Memory B cell (primary cell): ENCODE measurements around the gene TPTE.
"Not testable (repeated sequence)": the region's sequence is repeated elsewhere in the genome, so short reads cannot be mapped to it uniquely, and the experiment has no call there.

Experiments used
- ATAC-seq: fragments of 150-1000 bp; cut with Tn5 transposase; 2 replicates; pipeline ENCODE4 v1.10.0; 2021; ENCODE audit warnings: low read depth, mild to moderate bottlenecking, moderate library complexity
- DNase-seq, 2 donors: peaks; one replicate each; pipeline ENCODE4 v3.0.0; 2022; ENCODE audit warnings: low spot score in 2 of 2
- H3K27ac Mint-ChIP-seq: one replicate; pipeline ENCODE4 v1.8.0; 2022; ENCODE audit warnings: mild to moderate bottlenecking, moderate library complexity, mixed read lengths
- H3K27me3 Mint-ChIP-seq: one replicate; pipeline ENCODE4 v1.8.0; 2022; ENCODE audit warnings: mixed read lengths
- H3K36me3 Mint-ChIP-seq: one replicate; pipeline ENCODE4 v1.8.0; 2022; ENCODE audit warnings: mild to moderate bottlenecking, mixed read lengths
- H3K4me1 Mint-ChIP-seq: one replicate; pipeline ENCODE4 v1.8.0; 2022; ENCODE audit warnings: mixed read lengths
- H3K4me3 Mint-ChIP-seq: one replicate; pipeline ENCODE4 v1.8.0; 2022; ENCODE audit warnings: mild to moderate bottlenecking, moderate library complexity, mixed read lengths
- H3K9me3 Mint-ChIP-seq: one replicate; pipeline ENCODE4 v1.8.0; 2022; ENCODE audit warnings: mixed read lengths

TPTE gene

DNA sequence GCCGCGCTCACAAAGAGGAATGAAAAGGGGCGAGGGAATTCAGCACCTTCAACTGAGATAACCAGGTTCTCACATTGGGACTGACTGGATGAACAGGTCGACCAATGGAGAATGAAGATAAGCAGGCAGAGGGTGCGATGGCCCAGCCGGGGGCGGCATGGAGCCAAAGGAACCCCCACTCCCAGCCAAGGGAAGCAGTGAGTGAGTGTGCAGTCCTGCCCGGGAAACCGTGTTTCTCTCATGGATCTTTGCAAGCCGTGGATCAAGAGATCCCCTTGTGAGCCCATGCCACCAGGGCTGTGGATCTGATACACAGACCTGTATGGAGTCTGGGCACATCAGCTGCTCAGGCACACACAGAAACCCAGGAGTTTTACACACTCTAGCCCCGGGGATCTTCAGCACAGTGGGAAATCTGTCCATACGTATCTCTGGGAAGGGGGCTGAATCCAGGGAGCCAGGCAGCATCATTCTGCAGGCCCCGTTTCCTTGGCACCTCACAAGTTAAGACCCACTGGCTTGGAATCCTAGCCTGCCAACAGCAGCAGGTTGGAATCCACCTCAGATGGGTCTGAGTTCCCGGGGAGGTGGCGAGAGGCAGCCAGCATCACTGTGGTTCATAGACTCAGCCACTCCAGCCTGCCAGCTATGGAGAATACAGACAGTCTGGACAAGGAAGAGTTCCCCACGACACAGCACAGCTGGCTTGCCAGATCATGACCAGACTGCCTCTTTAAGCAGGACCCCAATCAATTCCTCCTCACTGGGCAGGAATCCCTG lies 53.3 kb downstream of the TPTE start:
- not testable (repeated sequence) for H3K9me3 Mint-ChIP-seq, DNase-seq, H3K27me3 Mint-ChIP-seq, H3K4me3 Mint-ChIP-seq, ATAC-seq, H3K36me3 Mint-ChIP-seq, H3K27ac Mint-ChIP-seq, H3K4me1 Mint-ChIP-seq

GRCh38 chr21:10575311-10575667 lies 53.9 kb downstream of the TPTE start:
- H3K9me3 Mint-ChIP-seq, result peaks cover 6% of the 10 kb centered on the region
- ATAC-seq, result no peak
- no peaks in the 10 kb centered on the region for H3K4me1 Mint-ChIP-seq
- no peak overlapping the region for H3K27ac Mint-ChIP-seq
- no peaks in the 10 kb centered on the region for H3K27me3 Mint-ChIP-seq
- DNase-seq, result no peak
- no peaks in the 10 kb centered on the region for H3K36me3 Mint-ChIP-seq
- no peak overlapping the region for H3K4me3 Mint-ChIP-seq

GRCh38 chr21:10578910-10579309 lies 57.5 kb downstream of the TPTE start:
- H3K36me3 Mint-ChIP-seq, H3K4me3 Mint-ChIP-seq, H3K27ac Mint-ChIP-seq, ATAC-seq, DNase-seq, H3K27me3 Mint-ChIP-seq, H3K9me3 Mint-ChIP-seq, H3K4me1 Mint-ChIP-seq: not testable (repeated sequence)

- H3K4me1 Mint-ChIP-seq, H3K27me3 Mint-ChIP-seq, DNase-seq, H3K4me3 Mint-ChIP-seq, H3K36me3 Mint-ChIP-seq, H3K27ac Mint-ChIP-seq, H3K9me3 Mint-ChIP-seq, ATAC-seq: not testable (repeated sequence)
Observed at GRCh38 chr21:10589115-10589514, 67.7 kb downstream of the TPTE start.

DNA sequence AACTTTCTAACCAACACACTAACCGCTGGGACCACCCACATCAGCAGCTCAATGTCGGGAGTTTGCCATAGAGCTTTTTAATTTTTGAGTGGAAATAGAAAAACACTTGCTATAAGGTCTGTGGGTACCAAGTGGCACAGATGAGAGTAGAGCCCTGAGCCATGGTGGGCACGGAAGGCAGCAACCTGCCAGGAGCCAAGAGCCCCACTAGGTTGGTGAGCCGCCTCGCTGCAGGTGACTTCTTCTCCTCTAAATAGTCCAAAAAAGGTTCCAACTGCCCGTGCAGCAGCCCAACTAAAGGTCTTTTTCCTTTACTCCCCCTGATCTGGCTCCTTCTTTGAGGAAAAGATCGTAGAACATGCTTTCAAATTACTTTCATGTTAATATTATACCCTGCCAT lies 85.7 kb downstream of the TPTE start:
- DNase-seq, H3K4me1 Mint-ChIP-seq, ATAC-seq, H3K27me3 Mint-ChIP-seq, H3K36me3 Mint-ChIP-seq, H3K4me3 Mint-ChIP-seq, H3K9me3 Mint-ChIP-seq, H3K27ac Mint-ChIP-seq: not testable (repeated sequence)

DNA sequence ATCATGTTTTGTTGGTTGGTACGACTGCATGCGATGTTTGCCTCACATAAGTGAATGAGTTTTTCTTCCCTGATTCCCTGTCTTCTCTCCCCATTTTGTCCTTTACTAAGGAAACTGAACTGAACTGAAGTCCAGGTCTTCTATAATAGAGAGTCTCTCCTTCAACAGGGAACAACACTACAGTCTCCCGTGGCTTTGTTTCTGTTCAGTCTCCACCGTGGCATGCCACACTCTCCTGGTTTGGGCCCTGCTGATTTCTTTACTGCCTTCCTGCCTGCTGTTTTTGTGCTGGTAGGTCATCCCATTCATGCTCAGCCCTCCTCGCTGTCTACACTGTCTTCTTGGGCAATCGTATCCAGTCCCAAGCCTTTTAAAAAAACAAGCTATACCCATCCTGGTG lies 92.9 kb downstream of the TPTE start:
- H3K9me3 Mint-ChIP-seq, H3K4me1 Mint-ChIP-seq, H3K27me3 Mint-ChIP-seq, H3K27ac Mint-ChIP-seq, DNase-seq, ATAC-seq, H3K36me3 Mint-ChIP-seq, H3K4me3 Mint-ChIP-seq: not testable (repeated sequence)

GRCh38 chr21:10616061-10616460 lies 94.7 kb downstream of the TPTE start:
- DNase-seq, H3K27me3 Mint-ChIP-seq, H3K36me3 Mint-ChIP-seq: not testable (repeated sequence)

DNA sequence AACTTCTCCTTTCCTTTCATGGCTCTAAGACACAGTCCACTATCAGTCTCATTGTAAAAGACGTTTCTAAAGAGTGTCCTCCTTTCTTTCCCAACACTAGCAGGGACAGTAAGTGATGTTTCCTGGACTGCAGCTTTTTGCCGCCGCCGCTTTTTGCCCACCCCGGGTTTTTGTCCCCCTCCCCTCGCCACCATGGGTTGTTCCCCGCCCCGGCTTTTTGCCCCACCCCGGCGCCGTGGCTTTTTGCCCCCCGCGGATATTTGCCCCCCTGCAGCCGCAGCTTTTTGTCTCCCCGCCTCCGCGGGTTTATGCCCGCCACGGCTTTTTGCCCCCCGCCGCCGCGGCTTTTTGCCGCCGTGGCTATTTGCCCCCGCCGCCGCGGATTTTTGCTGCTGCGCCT lies 95.2 kb downstream of the TPTE start:
- Mint-ChIP-seq H3K36me3 (no peaks in the 10 kb centered on the region), H3K27me3 (no peaks in the 10 kb centered on the region), H3K27ac (no peak overlapping the region), H3K4me1 (no peaks in the 10 kb centered on the region), H3K4me3 (no peak overlapping the region), H3K9me3 (peaks cover 3% of the 10 kb centered on the region)
- ATAC-seq (no peak), DNase-seq (no peak)

More at GRCh38 chr21:10616061-10616460, 94.7 kb downstream of the TPTE start:
- not testable (repeated sequence) for H3K4me3 Mint-ChIP-seq, H3K9me3 Mint-ChIP-seq, ATAC-seq, H3K27ac Mint-ChIP-seq, H3K4me1 Mint-ChIP-seq

- not testable (repeated sequence) for H3K36me3 Mint-ChIP-seq, ATAC-seq, H3K27ac Mint-ChIP-seq, DNase-seq, H3K9me3 Mint-ChIP-seq, H3K4me1 Mint-ChIP-seq, H3K4me3 Mint-ChIP-seq, H3K27me3 Mint-ChIP-seq
Observed at GRCh38 chr21:10617133-10617752, 95.9 kb downstream of the TPTE start.

DNA sequence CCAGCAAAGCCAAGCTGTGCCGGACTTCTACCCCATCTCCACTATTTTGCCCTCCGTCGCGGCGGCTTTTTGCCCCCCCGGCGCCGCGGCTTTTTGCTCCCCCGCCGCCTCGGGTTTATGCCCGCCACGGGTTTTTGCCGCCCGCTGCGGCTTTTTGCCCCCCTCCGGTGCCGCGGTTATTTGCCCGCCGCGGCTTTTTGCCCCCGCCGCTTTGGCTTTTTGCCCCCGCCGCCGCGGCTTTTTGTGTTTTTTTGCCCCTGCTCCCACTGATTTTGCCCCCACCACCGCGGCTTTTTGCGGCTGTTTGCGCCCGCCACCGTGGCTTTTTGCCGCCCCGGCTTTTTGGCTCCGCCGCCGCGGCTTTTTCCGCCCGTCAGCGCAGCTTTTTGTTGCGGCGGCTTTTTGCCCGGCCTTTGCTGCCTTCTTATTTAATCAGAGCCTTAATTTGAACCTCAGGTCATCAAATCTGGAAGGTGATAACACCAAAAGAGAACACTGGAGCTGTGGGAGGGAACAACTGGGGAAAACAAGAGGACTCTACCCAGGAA lies 106.0 kb downstream of the TPTE start:
- Mint-ChIP-seq H3K9me3 (no peaks in the 10 kb centered on the region), H3K4me3 (no peak overlapping the region), H3K36me3 (no peaks in the 10 kb centered on the region), H3K27me3 (no peaks in the 10 kb centered on the region), H3K4me1 (no peaks in the 10 kb centered on the region), H3K27ac (no peak overlapping the region)
- DNase-seq (no peak), ATAC-seq (no peak)

DNA sequence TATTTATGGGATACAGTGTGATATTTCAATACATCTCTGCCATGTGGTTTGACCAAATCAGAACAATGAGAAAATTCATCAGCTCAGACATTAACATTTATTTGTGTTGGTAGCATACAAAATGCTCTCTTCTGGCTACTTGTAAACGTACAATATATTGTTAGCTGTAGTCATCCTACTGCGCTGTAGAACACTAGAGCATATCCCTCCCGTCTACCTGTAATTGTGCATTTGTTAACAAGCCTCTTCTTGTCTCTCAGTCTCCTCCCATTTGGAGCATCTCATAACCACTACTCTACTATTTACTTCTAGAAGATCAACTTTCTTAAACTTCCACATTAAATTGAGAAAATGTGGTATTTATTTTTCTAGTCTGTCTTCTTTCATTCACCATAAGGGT lies 107.9 kb downstream of the TPTE start:
- not testable (repeated sequence) for H3K36me3 Mint-ChIP-seq, DNase-seq, H3K27me3 Mint-ChIP-seq, H3K4me1 Mint-ChIP-seq, H3K27ac Mint-ChIP-seq, ATAC-seq, H3K9me3 Mint-ChIP-seq, H3K4me3 Mint-ChIP-seq

GRCh38 chr21:10630829-10631228 lies 109.4 kb downstream of the TPTE start:
- H3K36me3 Mint-ChIP-seq, H3K4me1 Mint-ChIP-seq, ATAC-seq, H3K27me3 Mint-ChIP-seq, H3K9me3 Mint-ChIP-seq, H3K4me3 Mint-ChIP-seq, DNase-seq, H3K27ac Mint-ChIP-seq: not testable (repeated sequence)

DNA sequence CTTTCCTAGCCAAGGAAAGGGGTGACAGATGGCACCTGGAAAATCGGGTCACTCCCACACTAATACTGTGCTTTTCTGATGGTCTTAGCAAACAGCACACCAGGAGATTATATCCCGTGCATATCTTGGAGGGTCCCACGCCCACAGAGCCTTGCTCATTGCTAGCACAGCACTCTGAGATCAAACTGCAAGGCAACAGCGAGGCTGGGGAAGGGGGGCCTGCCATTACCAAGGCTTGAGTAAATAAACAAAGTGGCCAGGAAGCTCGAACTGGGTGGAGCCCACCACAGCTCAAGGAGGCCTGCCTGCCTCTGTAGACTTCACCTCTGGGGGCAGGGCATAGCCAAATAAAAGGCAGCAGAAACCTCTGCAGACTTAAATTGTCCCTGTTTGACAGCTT lies 109.9 kb downstream of the TPTE start:
- H3K4me1 Mint-ChIP-seq, ATAC-seq, H3K27ac Mint-ChIP-seq: not testable (repeated sequence)

GRCh38 chr21:10638144-10638543 lies 116.8 kb downstream of the TPTE start:
- H3K36me3 Mint-ChIP-seq, H3K27me3 Mint-ChIP-seq, ATAC-seq, H3K27ac Mint-ChIP-seq, H3K4me1 Mint-ChIP-seq, DNase-seq, H3K9me3 Mint-ChIP-seq, H3K4me3 Mint-ChIP-seq: not testable (repeated sequence)

More for the DNA sequence above, 109.9 kb downstream of the TPTE start:
- not testable (repeated sequence) for H3K36me3 Mint-ChIP-seq, H3K27me3 Mint-ChIP-seq, H3K9me3 Mint-ChIP-seq, DNase-seq, H3K4me3 Mint-ChIP-seq

GRCh38 chr21:10639123-10639522 lies 117.7 kb downstream of the TPTE start:
- H3K4me3 Mint-ChIP-seq, result no peak overlapping the region
- H3K36me3 Mint-ChIP-seq, result no peaks in the 10 kb centered on the region
- no peaks in the 10 kb centered on the region for H3K9me3 Mint-ChIP-seq
- DNase-seq, result no peak
- no peak for ATAC-seq
- no peaks in the 10 kb centered on the region for H3K4me1 Mint-ChIP-seq
- no peak overlapping the region for H3K27ac Mint-ChIP-seq
- H3K27me3 Mint-ChIP-seq, result no peaks in the 10 kb centered on the region
